Mucosa of stomach (tissue), 1 donor: Measurements from ENCODE around the gene TBC1D32.
"Not testable (repeated sequence)": the region's sequence is repeated elsewhere in the genome, so short reads cannot be mapped to it uniquely, and the experiment has no call there.

Experiments used
- H3K27me3 ChIP-seq: one replicate; pipeline ENCODE4 v1.7.0; 2013; ENCODE audit warnings: mild to moderate bottlenecking, low read length; ENCODE audit not compliant: control insufficient read depth, insufficient read depth
- H3K36me3 ChIP-seq: one replicate; pipeline ENCODE4 v1.7.0; 2013; ENCODE audit warnings: low read length; ENCODE audit not compliant: control insufficient read depth, insufficient read depth
- H3K4me1 ChIP-seq: one replicate; pipeline ENCODE4 v1.7.0; 2013; ENCODE audit warnings: mild to moderate bottlenecking, low read length; ENCODE audit not compliant: control insufficient read depth, insufficient read depth
- H3K4me3 ChIP-seq: one replicate; pipeline ENCODE4 v1.7.0; 2013; ENCODE audit warnings: low read length
- H3K9ac ChIP-seq: one replicate; pipeline ENCODE4 v1.7.0; 2013; ENCODE audit warnings: mild to moderate bottlenecking, low read length, moderate library complexity
- H3K9me3 ChIP-seq: one replicate; pipeline ENCODE4 v1.7.0; 2013; ENCODE audit warnings: mild to moderate bottlenecking, low read length, moderate library complexity; ENCODE audit not compliant: control insufficient read depth
- donor health status: Pancreatic carcinoma.

TBC1D32 gene

DNA sequence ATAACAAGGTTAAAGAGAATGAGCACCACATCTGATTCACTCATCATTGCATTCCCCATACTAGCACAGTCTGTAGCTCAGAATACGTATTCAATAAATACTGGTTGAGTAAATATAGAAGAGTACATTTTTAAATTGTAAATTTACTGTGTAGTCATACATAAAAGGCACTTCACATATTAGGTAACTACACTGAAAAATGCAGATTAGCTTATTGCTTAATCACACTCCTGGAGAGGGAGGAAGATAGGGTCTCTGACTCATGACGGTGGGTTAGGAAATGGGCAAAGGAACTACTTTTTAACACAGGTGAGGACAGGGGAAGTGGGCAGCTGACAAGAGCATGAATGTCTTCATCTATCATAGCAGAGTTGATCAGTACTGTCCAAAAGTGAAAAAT is 133.2 kb downstream of the TBC1D32 start:
- Histone ChIP-seq H3K9me3 (no peaks in the 10 kb centered on the region), H3K27me3 (no peaks in the 10 kb centered on the region), H3K9ac (no peak overlapping the region), H3K4me3 (no peak overlapping the region), H3K36me3 (no peaks in the 10 kb centered on the region), H3K4me1 (no peaks in the 10 kb centered on the region)

DNA sequence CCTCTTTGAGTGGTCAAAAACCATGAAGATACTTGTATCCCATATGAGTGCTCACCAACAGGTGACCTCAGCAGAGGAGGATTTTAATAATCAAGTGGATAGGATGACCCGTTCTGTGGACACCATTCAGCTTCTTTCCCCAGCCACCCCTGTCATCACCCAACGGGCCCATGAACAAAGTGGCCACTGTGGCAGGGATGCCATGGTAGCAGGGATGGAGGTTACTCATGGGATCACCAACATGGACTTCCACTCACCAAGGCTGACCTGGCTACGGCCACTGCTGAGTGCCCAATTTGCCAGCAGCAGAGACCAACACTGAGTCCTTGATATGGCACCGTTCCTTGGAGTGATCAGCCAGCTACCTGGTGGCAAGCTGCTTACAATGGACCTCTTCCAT is 138.2 kb downstream of the TBC1D32 start:
- H3K9me3 ChIP-seq: not testable (repeated sequence)

DNA sequence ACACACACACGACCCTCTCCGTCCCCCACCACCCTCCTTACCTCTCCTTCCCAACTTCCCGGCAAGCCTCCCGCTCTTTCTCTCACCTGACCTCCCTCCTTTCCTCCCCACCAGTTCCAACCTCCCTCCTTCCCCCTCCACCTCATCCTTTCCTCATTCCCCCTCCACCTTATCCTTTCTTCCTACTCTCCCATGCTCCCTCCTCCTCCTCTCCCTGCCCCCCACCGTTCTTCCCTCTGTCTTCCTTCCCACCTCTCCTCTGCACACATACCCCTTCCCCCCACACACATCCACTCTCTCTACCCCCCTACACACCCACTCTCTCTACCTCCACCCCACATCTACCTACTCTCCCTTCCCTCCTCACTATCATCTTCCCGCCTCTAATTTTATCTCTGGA is 144.2 kb downstream of the TBC1D32 start:
- Histone ChIP-seq H3K9ac (no peak overlapping the region), H3K9me3 (no peaks in the 10 kb centered on the region), H3K4me1 (no peaks in the 10 kb centered on the region)

More for the DNA sequence above, 138.2 kb downstream of the TBC1D32 start:
- not testable (repeated sequence) for H3K4me3 ChIP-seq, H3K36me3 ChIP-seq, H3K4me1 ChIP-seq, H3K27me3 ChIP-seq, H3K9ac ChIP-seq

DNA sequence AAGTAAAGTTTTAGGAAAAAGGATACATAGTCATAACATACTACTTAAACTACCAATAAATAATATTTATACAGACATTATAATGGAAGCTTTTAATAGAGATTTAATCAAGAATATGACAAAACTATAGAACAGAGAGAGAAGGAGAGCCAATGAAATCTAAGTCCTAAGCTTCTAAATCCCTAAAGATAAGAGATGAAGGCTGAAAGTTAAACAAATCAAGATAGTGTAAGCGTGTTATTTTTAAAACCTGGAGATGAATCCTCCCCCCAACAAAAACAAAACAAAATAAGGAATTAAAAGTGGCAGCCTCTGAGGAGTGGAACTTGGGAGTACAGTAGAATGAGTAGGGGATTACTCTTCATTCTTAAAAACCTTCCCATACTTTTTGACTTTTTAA is 145.9 kb downstream of the TBC1D32 start:
- no peaks in the 10 kb centered on the region for H3K4me1 ChIP-seq
- no peaks in the 10 kb centered on the region for H3K36me3 ChIP-seq
- no peaks in the 10 kb centered on the region for H3K9me3 ChIP-seq
- no peak overlapping the region for H3K4me3 ChIP-seq
- H3K9ac ChIP-seq: no peak overlapping the region
- no peaks in the 10 kb centered on the region for H3K27me3 ChIP-seq

More for the DNA sequence above, 144.2 kb downstream of the TBC1D32 start:
- Histone ChIP-seq H3K36me3 (no peaks in the 10 kb centered on the region), H3K4me3 (no peak overlapping the region), H3K27me3 (no peaks in the 10 kb centered on the region)

DNA sequence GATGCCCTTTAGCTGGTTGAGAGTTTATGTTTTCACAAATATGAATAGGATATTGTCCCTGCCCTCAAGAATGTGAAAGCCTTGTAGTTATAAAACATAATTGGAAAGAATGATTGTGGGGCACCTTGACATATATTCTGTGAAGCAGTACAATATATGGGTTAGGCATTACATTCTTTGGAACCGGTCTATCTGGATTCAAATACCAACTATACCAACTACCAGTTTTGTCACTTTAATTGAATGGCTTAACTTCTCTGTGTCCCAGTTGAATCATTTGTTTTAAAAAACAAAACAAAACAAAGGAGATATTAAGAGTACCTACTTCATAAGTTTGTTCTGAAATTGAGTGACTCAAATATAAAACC is 146.5 kb downstream of the TBC1D32 start:
- no peaks in the 10 kb centered on the region for H3K36me3 ChIP-seq
- no peaks in the 10 kb centered on the region for H3K9me3 ChIP-seq
- no peaks in the 10 kb centered on the region for H3K27me3 ChIP-seq
- H3K9ac ChIP-seq: no peak overlapping the region
- H3K4me3 ChIP-seq: no peak overlapping the region
- H3K4me1 ChIP-seq: no peaks in the 10 kb centered on the region

DNA sequence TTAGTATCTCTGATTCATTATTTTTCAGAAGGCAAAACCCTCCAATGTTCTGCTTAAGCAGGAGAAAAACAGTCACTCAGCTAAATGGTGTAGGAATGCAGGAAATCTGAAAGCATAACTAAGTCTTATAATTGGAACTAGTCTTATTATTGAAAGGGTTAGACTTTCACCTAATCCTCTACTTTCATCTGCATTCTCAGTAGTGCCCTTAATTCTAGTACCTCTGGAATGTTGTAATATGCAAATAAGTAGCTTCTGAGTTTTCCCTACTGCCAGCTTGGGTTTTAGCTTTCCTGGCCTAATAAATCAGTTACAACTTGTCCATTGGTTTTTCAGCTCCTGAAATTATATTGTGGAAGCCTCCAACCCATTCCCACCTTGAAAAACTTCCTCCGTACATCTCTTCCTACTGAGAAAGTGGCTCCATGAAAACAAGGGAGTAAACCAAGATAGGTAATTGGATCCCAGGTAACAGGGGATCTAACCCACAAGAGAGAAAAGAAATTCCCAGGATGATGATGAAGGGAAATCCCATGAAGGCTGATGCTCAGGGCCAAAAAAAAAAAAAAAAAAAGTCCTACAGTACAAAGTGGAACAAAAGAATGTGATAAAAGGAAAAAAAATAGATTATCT is 147.0 kb downstream of the TBC1D32 start:
- no peaks in the 10 kb centered on the region for H3K9me3 ChIP-seq
- H3K4me1 ChIP-seq: no peaks in the 10 kb centered on the region
- no peak overlapping the region for H3K4me3 ChIP-seq
- no peaks in the 10 kb centered on the region for H3K27me3 ChIP-seq
- H3K9ac ChIP-seq: no peak overlapping the region
- no peaks in the 10 kb centered on the region for H3K36me3 ChIP-seq

DNA sequence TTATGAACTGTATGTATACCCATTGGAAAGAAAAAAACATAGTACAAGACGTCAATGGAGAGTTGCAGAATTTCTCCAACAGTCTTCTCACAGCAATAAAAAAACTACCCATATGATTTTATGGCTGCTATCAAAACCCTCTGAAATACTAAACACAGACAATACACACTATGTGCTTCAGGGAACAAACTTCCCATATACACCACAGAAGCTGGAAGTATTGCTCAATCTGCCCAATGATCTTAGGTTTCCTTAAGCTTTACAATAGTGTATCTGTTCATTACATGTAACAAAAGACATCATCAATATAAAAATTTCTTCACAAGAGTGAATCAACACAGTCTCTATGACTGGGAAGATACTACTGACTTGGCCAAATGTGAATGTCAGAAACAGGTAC is 150.5 kb downstream of the TBC1D32 start:
- Histone ChIP-seq H3K9ac (no peak overlapping the region), H3K4me1 (no peaks in the 10 kb centered on the region), H3K9me3 (no peaks in the 10 kb centered on the region), H3K27me3 (no peaks in the 10 kb centered on the region), H3K4me3 (no peak overlapping the region), H3K36me3 (no peaks in the 10 kb centered on the region)

DNA sequence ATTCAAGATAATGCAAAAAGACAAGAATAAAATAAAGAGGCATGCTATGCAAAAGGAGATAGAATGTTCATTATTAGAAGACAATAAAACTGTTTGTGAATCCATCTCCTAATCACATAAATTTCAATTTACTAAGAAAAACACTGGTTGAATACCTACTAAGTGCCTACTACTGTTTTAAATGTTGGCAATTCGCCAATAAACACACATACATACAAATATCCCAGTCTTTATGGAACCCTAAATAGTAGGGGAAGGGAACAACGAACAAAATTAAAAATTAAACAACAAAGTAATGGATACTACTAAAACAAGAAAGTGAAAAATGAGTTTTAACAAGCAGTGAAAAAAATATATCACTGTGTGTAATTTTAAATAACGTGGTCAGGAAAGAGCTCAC is 158.5 kb downstream of the TBC1D32 start:
- Histone ChIP-seq H3K4me3 (no peak overlapping the region), H3K27me3 (no peaks in the 10 kb centered on the region), H3K9me3 (no peaks in the 10 kb centered on the region), H3K4me1 (no peaks in the 10 kb centered on the region), H3K36me3 (no peaks in the 10 kb centered on the region), H3K9ac (no peak overlapping the region)

DNA sequence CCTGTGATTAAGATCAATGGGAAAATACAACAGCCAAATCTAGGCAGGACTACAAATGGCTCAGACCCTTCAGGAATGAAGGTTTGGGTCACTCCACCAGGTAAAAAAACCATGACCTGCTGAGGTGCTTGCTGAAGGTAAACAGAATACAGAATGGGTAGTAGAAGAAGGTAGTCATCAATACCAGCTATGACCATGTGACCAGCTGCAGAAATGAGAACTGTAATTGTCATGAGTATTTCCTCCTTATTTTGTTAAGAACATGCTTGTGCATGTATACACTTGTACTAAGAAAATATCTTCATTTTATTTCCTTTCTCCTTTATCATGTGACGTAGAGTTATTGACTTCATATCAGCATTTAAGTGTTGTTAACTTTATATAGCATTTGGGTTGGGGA is 161.8 kb downstream of the TBC1D32 start:
- H3K9ac ChIP-seq, H3K4me1 ChIP-seq, H3K27me3 ChIP-seq, H3K36me3 ChIP-seq, H3K4me3 ChIP-seq, H3K9me3 ChIP-seq: not testable (repeated sequence)

DNA sequence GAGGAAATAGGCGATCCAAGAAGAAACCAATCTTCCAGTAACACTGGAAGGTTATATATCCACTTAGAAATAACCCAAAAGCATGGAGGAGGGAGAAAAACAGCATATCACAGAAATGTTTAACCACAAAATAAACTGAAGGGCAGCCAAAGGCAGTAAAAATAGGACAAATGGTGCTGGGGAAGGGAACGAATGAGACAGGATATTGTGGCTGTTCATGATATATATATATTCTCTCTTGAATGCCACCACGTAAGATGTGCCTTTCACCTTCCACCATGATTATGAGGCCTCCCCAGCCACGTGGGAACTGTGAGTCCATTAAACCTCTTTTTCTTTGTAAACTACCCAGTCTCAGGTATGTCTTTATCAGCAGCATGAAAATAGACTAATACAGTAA is 162.4 kb downstream of the TBC1D32 start:
- Histone ChIP-seq H3K27me3 (no peaks in the 10 kb centered on the region), H3K4me3 (no peak overlapping the region), H3K4me1 (no peaks in the 10 kb centered on the region), H3K36me3 (no peaks in the 10 kb centered on the region), H3K9ac (no peak overlapping the region), H3K9me3 (no peaks in the 10 kb centered on the region)

DNA sequence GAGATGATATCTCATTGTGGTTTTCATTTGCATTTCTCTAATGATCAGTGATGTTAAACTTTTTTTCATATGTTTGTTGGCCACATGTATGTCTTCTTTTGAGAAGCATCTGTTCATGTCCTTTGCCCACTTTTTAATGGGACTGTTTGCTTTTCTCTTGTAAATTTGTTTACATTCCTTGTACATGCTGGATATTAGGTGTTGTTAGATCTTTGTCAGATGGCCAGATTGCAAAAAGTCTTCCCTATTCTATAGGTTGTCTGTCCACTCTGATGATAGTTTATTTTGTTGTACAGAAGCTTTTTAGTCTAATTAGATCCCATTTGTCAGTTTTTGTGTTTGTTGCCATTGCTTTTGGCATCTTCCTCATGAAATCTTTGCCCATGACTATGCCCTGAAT is 172.4 kb downstream of the TBC1D32 start:
- no peaks in the 10 kb centered on the region for H3K9me3 ChIP-seq
- no peaks in the 10 kb centered on the region for H3K36me3 ChIP-seq
- no peaks in the 10 kb centered on the region for H3K27me3 ChIP-seq
- H3K9ac ChIP-seq: no peak overlapping the region
- no peaks in the 10 kb centered on the region for H3K4me1 ChIP-seq
- no peak overlapping the region for H3K4me3 ChIP-seq

DNA sequence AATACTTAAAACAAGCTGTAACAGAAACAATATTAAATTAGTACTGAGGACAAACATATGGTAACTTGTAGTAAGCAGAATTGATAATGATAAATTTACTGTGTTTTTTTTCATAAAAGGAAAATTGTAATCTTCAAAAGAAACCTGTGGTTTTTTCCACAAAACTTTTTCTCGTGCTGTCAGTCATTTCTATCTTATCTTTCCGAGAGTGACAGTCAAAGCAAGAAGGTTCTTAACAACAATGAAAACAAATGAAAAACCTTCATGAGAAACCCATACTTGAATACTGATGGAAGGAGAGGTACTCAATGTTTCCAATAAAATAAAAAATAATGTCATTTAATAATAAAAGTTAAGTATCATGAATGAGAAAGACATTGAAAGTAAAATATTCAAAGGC is 174.0 kb downstream of the TBC1D32 start:
- Histone ChIP-seq H3K9ac (no peak overlapping the region), H3K4me3 (no peak overlapping the region), H3K27me3 (no peaks in the 10 kb centered on the region), H3K4me1 (no peaks in the 10 kb centered on the region), H3K36me3 (no peaks in the 10 kb centered on the region), H3K9me3 (no peaks in the 10 kb centered on the region)

DNA sequence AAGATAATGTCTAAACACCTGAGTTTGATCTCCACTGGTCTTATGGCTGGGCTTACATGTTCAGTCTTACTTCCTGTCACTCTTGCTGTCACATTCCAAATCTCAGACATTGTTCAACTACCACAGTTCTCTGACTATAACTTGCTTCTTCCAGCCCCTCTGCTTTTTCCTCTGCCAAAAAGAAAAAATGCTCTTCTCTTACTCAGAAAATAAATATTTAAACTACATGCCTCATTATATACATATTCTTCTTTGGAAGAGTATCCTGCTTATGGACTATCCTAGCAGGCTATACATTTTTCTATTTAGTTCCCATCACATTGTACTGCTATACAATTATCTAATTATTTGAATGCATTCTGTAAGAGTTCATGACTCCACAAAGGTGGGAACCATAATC is 175.4 kb downstream of the TBC1D32 start:
- Histone ChIP-seq H3K9me3 (no peaks in the 10 kb centered on the region), H3K27me3 (no peaks in the 10 kb centered on the region), H3K4me1 (no peaks in the 10 kb centered on the region), H3K4me3 (no peak overlapping the region), H3K9ac (no peak overlapping the region), H3K36me3 (no peaks in the 10 kb centered on the region)
